Measurements from ENCODE around the gene FHL2. TPM values are rescaled to one million over a fixed set of nuclear protein-coding genes. Genes with fewer than 3 reads are reported as not detected.

Gene FHL2
- polyA plus RNA-seq, 3 donors, result 0.03 TPM; not detected in 1

- DNase-seq, result no peak
- H3K27ac ChIP-seq (ENCODE audit: low read depth in 1 of 2, low read length in 2 of 2), result no peak overlapping the region
- H3K4me3 ChIP-seq (replicated peaks in 1 of 3; ENCODE audit: low read depth in 2 of 3, low read length in 3 of 3), result no peak overlapping the region
- TF ChIP-seq CTCF (IDR thresholded peaks at IDR 0.05), result no peak
- H3K4me1 Mint-ChIP-seq, result peaks cover 10% of the 10 kb centered on the region
- no peak overlapping the region for H3K9ac ChIP-seq (ENCODE audit: insufficient read depth, low read length, poor library complexity, severe bottlenecking)
- peaks cover 0 to 4% of the 10 kb centered on the region in 2 donors for H3K9me3 ChIP-seq (replicated peaks in 1 of 2; ENCODE audit: control insufficient read depth in 1 of 2, insufficient read depth in 1 of 2, low read length in 2 of 2)
- no peaks in the 10 kb centered on the region for H3K36me3 ChIP-seq (replicated peaks in 1 of 2; ENCODE audit: control insufficient read depth in 1 of 2, insufficient read depth in 2 of 2, low read length in 2 of 2)
- no peak overlapping the region for H3K27ac Mint-ChIP-seq
- 85% methylated on average over 9 of the region's 13 CpGs for WGBS (ENCODE audit: insufficient coverage)
- H3K4me3 Mint-ChIP-seq, result peak overlapping the region in 1 of 2 donors; percentile 21
- H3K27me3 Mint-ChIP-seq (ENCODE audit: low read depth in 3 of 3), result peaks cover 43 to 58% (median 44%) of the 10 kb centered on the region in 3 donors
- intact Hi-C loops (cut with micrococcal nuclease), result no loop called here
- no peaks in the 10 kb centered on the region for H3K36me3 Mint-ChIP-seq
- H3K4me2 ChIP-seq (replicated peaks; ENCODE audit: extremely low read depth, low read length, poor library complexity, severe bottlenecking), result no peak overlapping the region
- H3K9me3 Mint-ChIP-seq, result peaks cover 0 to 9% (median 3%) of the 10 kb centered on the region in 7 donors
- H4K20me1 ChIP-seq (ENCODE audit: insufficient read depth, low read length), result no peaks in the 10 kb centered on the region
- H2AFZ ChIP-seq (ENCODE audit: insufficient read depth, low read depth, low read length, poor library complexity, severe bottlenecking), result no peak overlapping the region
- peaks cover 7 to 12% of the 10 kb centered on the region in 2 donors for H3K4me1 ChIP-seq (ENCODE audit: control insufficient read depth in 1 of 2, insufficient read depth in 2 of 2, low read length in 2 of 2)
- no peaks in the 10 kb centered on the region for H3K79me2 ChIP-seq (ENCODE audit: insufficient read depth, low read length)
- peaks cover 21 to 38% of the 10 kb centered on the region in 2 donors for H3K27me3 ChIP-seq (ENCODE audit: control insufficient read depth in 2 of 2, insufficient read depth in 2 of 2, low read length in 2 of 2)
These were observed 1.7 kb downstream of the FHL2 start for GRCh38 chr2:105397025-105397722.

DNA sequence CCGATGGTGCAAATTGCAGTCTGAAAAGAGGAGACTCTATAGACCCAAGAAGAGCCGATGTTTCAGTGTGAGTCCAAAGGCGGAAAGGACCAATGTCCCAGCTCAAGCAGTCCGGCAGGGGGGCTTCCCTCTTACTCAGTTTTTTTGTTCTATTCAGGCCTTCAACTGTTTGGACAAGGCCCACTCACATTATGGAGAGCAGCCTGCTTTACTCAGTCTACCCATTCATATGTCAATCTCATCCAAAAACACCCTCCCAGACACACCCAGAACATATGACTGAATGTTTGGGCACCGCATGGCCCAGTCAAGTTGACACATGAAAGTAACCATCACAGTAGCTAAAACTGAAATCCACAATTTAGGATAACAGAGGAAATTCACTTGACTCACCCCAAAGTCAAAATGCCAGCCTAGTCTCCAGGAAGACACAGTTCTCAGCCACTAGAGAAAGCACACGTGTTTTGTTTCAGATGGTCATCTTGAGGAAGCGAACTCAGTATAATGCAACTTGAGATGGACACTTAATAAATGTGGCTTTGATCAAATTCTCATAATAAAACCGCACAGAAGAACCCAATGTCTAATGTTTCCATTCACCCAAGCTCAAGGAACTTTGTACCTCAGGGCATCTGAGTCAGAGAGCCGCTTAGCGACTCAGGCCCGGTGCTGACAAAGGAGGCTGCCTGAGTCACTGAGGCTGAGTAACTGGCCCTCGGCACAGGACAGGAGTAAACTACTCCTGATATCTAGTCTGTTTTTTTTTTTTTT lies 2.4 kb downstream of the FHL2 start:
- H3K36me3 ChIP-seq (replicated peaks in 1 of 2; ENCODE audit: control insufficient read depth in 1 of 2, insufficient read depth in 2 of 2, low read length in 2 of 2), result no peaks in the 10 kb centered on the region
- no peak overlapping the region for H3K4me2 ChIP-seq (replicated peaks; ENCODE audit: extremely low read depth, low read length, poor library complexity, severe bottlenecking)
- no peaks in the 10 kb centered on the region for H3K36me3 Mint-ChIP-seq
- H3K9me3 Mint-ChIP-seq, result peaks cover 0 to 9% (median 3%) of the 10 kb centered on the region in 7 donors
- peak overlapping the region in 1 of 2 donors; percentile 56 for H3K4me3 Mint-ChIP-seq
- H3K27me3 Mint-ChIP-seq (ENCODE audit: low read depth in 3 of 3), result peaks cover 43 to 58% (median 44%) of the 10 kb centered on the region in 3 donors
- peak in 1 of 3 donors; percentile 15 for DNase-seq
- H3K4me1 Mint-ChIP-seq, result peaks cover 10% of the 10 kb centered on the region
- H3K27ac Mint-ChIP-seq, result no peak overlapping the region
- H4K20me1 ChIP-seq (ENCODE audit: insufficient read depth, low read length), result no peaks in the 10 kb centered on the region
- intact Hi-C loops (cut with micrococcal nuclease), result no loop called here
- no peak overlapping the region for H3K9ac ChIP-seq (ENCODE audit: insufficient read depth, low read length, poor library complexity, severe bottlenecking)
- TF ChIP-seq CTCF (IDR thresholded peaks at IDR 0.05), result no peak
- H3K79me2 ChIP-seq (ENCODE audit: insufficient read depth, low read length), result no peaks in the 10 kb centered on the region
- peaks cover 7 to 12% of the 10 kb centered on the region in 2 donors for H3K4me1 ChIP-seq (ENCODE audit: control insufficient read depth in 1 of 2, insufficient read depth in 2 of 2, low read length in 2 of 2)
- peaks cover 21 to 38% of the 10 kb centered on the region in 2 donors for H3K27me3 ChIP-seq (ENCODE audit: control insufficient read depth in 2 of 2, insufficient read depth in 2 of 2, low read length in 2 of 2)
- H3K9me3 ChIP-seq (replicated peaks in 1 of 2; ENCODE audit: control insufficient read depth in 1 of 2, insufficient read depth in 1 of 2, low read length in 2 of 2), result peaks cover 0 to 4% of the 10 kb centered on the region in 2 donors
- WGBS (ENCODE audit: insufficient coverage), result 92% methylated on average over 6 of the region's 12 CpGs
- no peak overlapping the region for H3K27ac ChIP-seq (ENCODE audit: low read depth in 1 of 2, low read length in 2 of 2)
- no peak overlapping the region for H2AFZ ChIP-seq (ENCODE audit: insufficient read depth, low read depth, low read length, poor library complexity, severe bottlenecking)
- no peak overlapping the region for H3K4me3 ChIP-seq (replicated peaks in 1 of 3; ENCODE audit: low read depth in 2 of 3, low read length in 3 of 3)
